NCI-H1694 (cell line): Measurements from ENCODE around the gene SPCS2.
"Not testable (repeated sequence)": the region's sequence is repeated elsewhere in the genome, so short reads cannot be mapped to it uniquely, and the experiment has no call there.

Experiments
- DNase-seq: peaks from one replicate; lab custom pipeline; 2025; lab: John Stamatoyannopoulos, UW

SPCS2 gene

GRCh38 chr11:75002516-75002915 is 53.5 kb downstream of the SPCS2 start:
- no peak for DNase-seq

- no peak for DNase-seq
Measured at GRCh38 chr11:75004215-75004614, 55.1 kb downstream of the SPCS2 start.

DNA sequence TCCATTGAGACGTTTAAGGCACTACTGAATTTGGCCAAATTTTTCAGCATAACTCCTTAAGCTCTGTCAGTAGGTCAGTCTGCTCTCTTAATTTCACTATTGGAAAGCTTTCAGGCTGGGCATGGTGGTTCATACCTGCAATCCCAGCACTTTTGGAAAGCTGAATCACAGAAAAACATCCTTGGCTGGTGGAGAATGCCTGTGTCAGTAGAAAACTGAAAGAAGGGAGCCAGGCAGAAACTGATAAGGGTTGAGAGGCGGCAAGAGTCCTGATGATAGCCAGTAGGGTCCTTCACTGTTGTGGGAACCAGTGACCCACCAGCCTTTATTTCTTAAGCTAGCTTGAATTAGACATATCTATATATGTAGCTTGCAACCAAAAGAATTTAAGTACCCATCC is 62.3 kb downstream of the SPCS2 start:
- DNase-seq = no peak

DNA sequence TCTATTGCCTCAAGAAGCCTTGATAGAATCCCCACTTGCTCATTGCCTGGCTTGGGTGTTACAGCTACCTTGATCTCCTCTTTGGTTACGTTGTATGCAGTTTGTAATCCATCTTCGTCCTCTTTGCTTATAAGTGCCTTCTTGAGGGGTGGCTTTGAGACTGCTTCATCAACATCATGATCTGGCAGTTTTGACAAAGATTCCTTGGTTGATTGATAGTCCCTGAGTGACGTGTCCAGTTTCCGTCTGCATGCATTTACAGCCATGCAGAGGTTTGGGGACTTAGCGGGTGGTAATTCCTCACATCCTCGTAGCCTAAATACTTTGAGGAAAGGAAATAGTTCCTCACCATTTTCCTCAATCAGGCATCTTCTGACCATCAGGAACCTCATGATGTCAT is 62.8 kb downstream of the SPCS2 start:
- DNase-seq = no peak

DNA sequence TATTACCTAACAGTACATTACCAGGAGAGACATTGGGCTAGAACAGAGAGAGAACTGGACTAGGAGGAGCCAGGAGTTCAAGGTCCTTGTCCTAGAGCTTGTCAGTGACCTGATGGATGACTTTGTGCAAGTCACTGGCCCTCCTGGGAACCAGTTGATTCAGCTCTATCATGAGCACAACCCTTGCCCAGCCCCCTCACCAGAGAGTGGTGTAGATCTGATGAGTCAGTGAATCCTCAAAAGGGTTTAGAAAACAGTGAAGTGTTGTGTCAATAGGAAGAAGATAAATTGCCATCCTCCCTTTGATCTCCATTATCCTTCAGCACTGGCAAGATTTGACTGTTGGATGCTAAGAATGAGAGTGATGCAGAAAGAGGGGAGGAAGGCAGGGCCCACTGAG is 64.0 kb downstream of the SPCS2 start:
- DNase-seq = no peak

GRCh38 chr11:75014129-75014528 is 65.1 kb downstream of the SPCS2 start:
- DNase-seq = no peak

DNA sequence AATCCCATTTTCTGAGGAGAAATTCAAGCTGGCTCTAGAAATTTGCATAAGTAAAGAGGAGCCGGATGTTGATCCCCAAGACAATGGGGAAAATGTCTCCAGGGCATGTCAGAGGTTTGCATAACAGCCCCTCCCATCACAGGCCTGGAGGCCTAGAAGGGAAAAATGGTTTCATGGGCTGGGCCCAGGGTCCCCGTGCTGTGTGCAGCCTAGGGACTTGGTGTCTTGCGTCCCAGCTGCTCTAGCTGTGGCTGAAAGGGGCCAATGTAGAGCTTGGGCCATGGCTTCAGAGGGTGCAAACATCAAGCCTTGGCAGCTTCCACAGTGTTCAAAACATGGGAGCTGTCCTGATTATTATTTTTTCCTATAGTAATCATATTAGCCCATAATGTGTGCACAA is 70.1 kb downstream of the SPCS2 start:
- not testable (repeated sequence) for DNase-seq

- not testable (repeated sequence) for DNase-seq
Measured at GRCh38 chr11:75020328-75020727, 71.3 kb downstream of the SPCS2 start.

DNA sequence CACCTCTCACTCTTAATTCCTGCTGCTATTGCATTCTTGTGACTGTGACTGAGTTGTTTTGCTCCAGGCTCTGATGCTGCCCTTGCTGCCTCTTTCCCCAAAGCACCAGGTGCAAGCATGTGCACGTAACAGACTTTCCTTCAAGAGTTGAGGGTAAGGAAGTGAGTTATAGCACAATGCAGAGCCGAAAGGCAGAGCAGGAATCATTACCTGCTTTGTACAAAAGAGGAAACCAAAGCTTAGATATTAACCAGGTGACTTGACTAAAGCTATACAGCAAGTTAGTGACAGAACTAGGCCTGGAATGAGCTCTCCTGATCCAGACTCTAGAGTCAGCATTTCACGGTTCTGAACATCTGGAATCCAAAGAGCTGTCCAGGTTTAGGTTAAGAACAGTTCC is 73.2 kb downstream of the SPCS2 start:
- DNase-seq = no peak

GRCh38 chr11:75022759-75023396 is 73.8 kb downstream of the SPCS2 start:
- peak; percentile 51 for DNase-seq

GRCh38 chr11:75023446-75024067 is 74.5 kb downstream of the SPCS2 start:
- DNase-seq = no peak

DNA sequence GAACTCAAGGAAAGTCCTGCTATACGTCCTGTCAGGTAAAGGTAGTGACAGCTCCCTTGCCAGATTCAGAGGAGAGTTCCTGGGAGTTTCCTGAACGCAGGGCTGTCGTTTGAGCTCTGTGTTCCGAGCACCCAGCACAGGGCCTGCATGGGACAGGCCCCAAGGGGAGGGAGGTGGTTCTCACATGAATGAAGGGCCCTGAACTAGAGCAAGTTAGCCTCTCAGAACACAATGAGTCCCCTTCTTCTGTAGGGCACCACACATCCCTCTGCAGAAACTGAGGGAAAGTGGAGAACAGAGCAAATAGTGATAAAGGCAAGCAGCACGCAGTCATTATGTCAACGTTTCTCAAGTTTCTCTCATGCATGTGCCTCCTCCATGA is 75.0 kb downstream of the SPCS2 start:
- DNase-seq = no peak

GRCh38 chr11:75024764-75025211 is 75.7 kb downstream of the SPCS2 start:
- no peak for DNase-seq

GRCh38 chr11:75025561-75025960 is 76.5 kb downstream of the SPCS2 start:
- no peak for DNase-seq

- no peak for DNase-seq
Measured at GRCh38 chr11:75028321-75028720, 79.3 kb downstream of the SPCS2 start.
